Lung (tissue), 12 donors: ENCODE measurements around the gene NGEF. TPM values are rescaled to one million over a fixed set of nuclear protein-coding genes. Genes with fewer than 3 reads are reported as not detected.

Experiments
- ATAC-seq: fragments of 200-7000 bp; cut with Tn5 transposase; one replicate; pipeline ENCODE4 v1.9.1; 2020; ENCODE audit warnings: moderate number of reproducible peaks; ENCODE audit not compliant: insufficient read depth, low FRiP score
- DNase-seq, 3 donors: peaks; one replicate each; pipeline ENCODE4 v3.0.0-alpha.2; 2013 to 2017
- H3K27ac ChIP-seq, 2 donors: one replicate each; pipeline ENCODE4 v1.5.1; 2013; ENCODE audit warnings: mild to moderate bottlenecking in 2 of 2, moderate library complexity in 2 of 2, control low read depth in 1 of 2, inconsistent platforms in 1 of 2, low read depth in 1 of 2, low read length in 1 of 2
- H3K27me3 ChIP-seq, 3 donors: one replicate each; pipeline ENCODE4 v1.5.1; 2013; ENCODE audit warnings: low read length in 2 of 3; ENCODE audit not compliant: control insufficient read depth in 3 of 3, insufficient read depth in 3 of 3
- H3K36me3 ChIP-seq, 4 donors: one replicate each; pipeline ENCODE4 v1.5.1; 2013; ENCODE audit warnings: low read length in 4 of 4, mild to moderate bottlenecking in 1 of 4, moderate library complexity in 1 of 4; ENCODE audit not compliant: control insufficient read depth in 4 of 4, insufficient read depth in 4 of 4
- H3K4me1 ChIP-seq, 5 donors: one replicate each; pipeline ENCODE4 v1.5.1; 2013; ENCODE audit warnings: low read length in 5 of 5, mild to moderate bottlenecking in 2 of 5, moderate library complexity in 1 of 5; ENCODE audit not compliant: control insufficient read depth in 5 of 5, insufficient read depth in 5 of 5
- H3K4me3 ChIP-seq: one replicate; pipeline ENCODE4 v1.5.1; 2013; ENCODE audit warnings: mild to moderate bottlenecking, control low read depth, moderate library complexity
- H3K9ac ChIP-seq, 2 donors: one replicate each; pipeline ENCODE4 v1.5.1; 2013; ENCODE audit warnings: low read length in 2 of 2, control low read depth in 1 of 2; ENCODE audit not compliant: insufficient read depth in 1 of 2
- H3K9me3 ChIP-seq, 4 donors: one replicate each; pipeline ENCODE4 v1.5.1; 2013; ENCODE audit warnings: low read length in 3 of 4, mild to moderate bottlenecking in 1 of 4, moderate library complexity in 1 of 4; ENCODE audit not compliant: control insufficient read depth in 4 of 4, insufficient read depth in 3 of 4
- CTCF ChIP-seq: IDR thresholded peaks from 2 replicates; pipeline ENCODE4 v1.5.1; 2012; ENCODE audit warnings: mild to moderate bottlenecking; ENCODE audit errors: control extremely low read depth, extremely low read depth
- WGBS, 2 donors: extraction: QIAGEN DNeasy Blood & Tissue Kit; methylation state at CpG; one replicate each; pipeline ENCODE4 v1.1.7; 2013; 5-methylcytosine and 5-hydroxymethylcytosine counted together
- polyA plus RNA-seq, 2 donors: library from polyadenylated mRNA; stranded (reverse); fragments of 200-250 nt; gene quantifications; one replicate each; pipeline ENCODE4 v1.2.1, GENCODE V29; 2013
- total RNA-seq, 2 donors: library from RNA; depleted of rRNA in 1 of 2; stranded (reverse); fragments of >200 nt in 1 of 2; gene quantifications; one replicate each; pipeline ENCODE4 v1.2.1, GENCODE V29; 2014 to 2021
- donor health status: control.
- donor health status: control.
- donor health status: Bipolar disorder and iron deficiency.
- donor health status: healthy.
- donor health status: DM: yes; HTN: yes; CAD: no.

The NGEF gene
- total and polyA plus RNA-seq, 4 donors = 0.35 to 2.4 (median 1.5) TPM

GRCh38 chr2:232994446-232994845, 18.6 kb downstream of the NGEF start:
- ATAC-seq (no peak), DNase-seq (no peak)
- Histone ChIP-seq H3K27ac (no peak overlapping the region), H3K27me3 (no peaks in the 10 kb centered on the region), H3K4me3 (no peak overlapping the region), H3K9me3 (peaks cover 0 to 1% (median 0%) of the 10 kb centered on the region in 4 donors), H3K9ac (no peak overlapping the region), H3K4me1 (no peaks in the 10 kb centered on the region), H3K36me3 (no peaks in the 10 kb centered on the region)
- WGBS, 2 donors = 81 to 93% methylated on average over 5 of the region's 5 CpGs
- no peak for TF ChIP-seq CTCF

- no peak for ATAC-seq
- no peak for TF ChIP-seq CTCF
- Histone ChIP-seq H3K27me3 (no peaks in the 10 kb centered on the region), H3K4me1 (no peaks in the 10 kb centered on the region), H3K27ac (no peak overlapping the region), H3K9me3 (peaks cover 0 to 1% (median 0%) of the 10 kb centered on the region in 4 donors), H3K9ac (no peak overlapping the region), H3K4me3 (no peak overlapping the region), H3K36me3 (no peaks in the 10 kb centered on the region)
- DNase-seq = no peak
- WGBS, 2 donors = 86 to 95% methylated on average over 4 of the region's 4 CpGs
Observed at GRCh38 chr2:232993231-232993821, 19.7 kb downstream of the NGEF start.

GRCh38 chr2:232986155-232986554, 26.9 kb downstream of the NGEF start:
- TF ChIP-seq CTCF = no peak
- Histone ChIP-seq H3K27ac (no peak overlapping the region), H3K9me3 (peaks cover 0 to 6% (median 4%) of the 10 kb centered on the region in 4 donors), H3K4me3 (no peak overlapping the region), H3K27me3 (no peaks in the 10 kb centered on the region), H3K4me1 (peaks cover 0 to 3% (median 0%) of the 10 kb centered on the region in 5 donors), H3K36me3 (no peaks in the 10 kb centered on the region), H3K9ac (no peak overlapping the region)
- WGBS, 2 donors = 84 to 90% methylated on average over 2 of the region's 2 CpGs
- DNase-seq (no peak), ATAC-seq (no peak)
